Endodermal cell (in vitro differentiated cells): ENCODE results near the gene GSTO2. TPM values are rescaled to one million over a fixed set of nuclear protein-coding genes. Genes with fewer than 3 reads are reported as not detected.

Experiments used
- DNase-seq: peaks from one replicate; pipeline ENCODE4 v3.0.0-alpha.2; 2017
- H3K27ac ChIP-seq: 2 replicates; pipeline ENCODE4 v1.5.1; 2013; ENCODE audit warnings: mild to moderate bottlenecking, low read depth, low read length, moderate library complexity
- H3K27me3 ChIP-seq: 2 replicates; pipeline ENCODE4 v1.6.1; 2013; ENCODE audit warnings: mild to moderate bottlenecking, low read length, moderate library complexity; ENCODE audit not compliant: insufficient read depth, control insufficient read depth, poor library complexity, severe bottlenecking
- H3K36me3 ChIP-seq: 2 replicates; pipeline ENCODE4 v1.7.0; 2013; ENCODE audit warnings: mild to moderate bottlenecking, low read length, moderate library complexity; ENCODE audit not compliant: control insufficient read depth, insufficient read depth
- H3K4me1 ChIP-seq: one replicate; pipeline ENCODE4 v1.7.0; 2013; ENCODE audit warnings: low read length; ENCODE audit not compliant: control insufficient read depth, insufficient read depth
- H3K4me3 ChIP-seq: 2 replicates; pipeline ENCODE4 v1.5.1; 2013; ENCODE audit warnings: mild to moderate bottlenecking, low read length, moderate library complexity
- H3K9ac ChIP-seq: 2 replicates; pipeline ENCODE4 v1.6.1; 2013; ENCODE audit warnings: mild to moderate bottlenecking, low read length, moderate library complexity; ENCODE audit not compliant: poor library complexity, severe bottlenecking; ENCODE audit errors: extremely low read depth
- H3K9me3 ChIP-seq: 2 replicates; pipeline ENCODE4 v1.6.1; 2013; ENCODE audit warnings: mild to moderate bottlenecking, low read length, moderate library complexity; ENCODE audit not compliant: control insufficient read depth
- H3K27ac Mint-ChIP-seq: 2 replicates; pipeline ENCODE4 v1.8.0; 2020; ENCODE audit warnings: mixed read lengths
- H3K27me3 Mint-ChIP-seq: 2 replicates; pipeline ENCODE4 v1.8.0; 2021; ENCODE audit warnings: mild to moderate bottlenecking, mixed read lengths; ENCODE audit not compliant: insufficient read depth
- H3K36me3 Mint-ChIP-seq: 2 replicates; pipeline ENCODE4 v1.8.0; 2020; ENCODE audit warnings: low read depth, mixed read lengths
- H3K4me1 Mint-ChIP-seq: 2 replicates; pipeline ENCODE4 v1.8.0; 2020; ENCODE audit warnings: mixed read lengths
- H3K4me3 Mint-ChIP-seq: 2 replicates; pipeline ENCODE4 v1.8.0; 2020; ENCODE audit warnings: mild to moderate bottlenecking, moderate library complexity, mixed read lengths
- H3K9me3 Mint-ChIP-seq: 2 replicates; pipeline ENCODE4 v1.8.0; 2020; ENCODE audit warnings: mild to moderate bottlenecking, mixed read lengths
- CTCF ChIP-seq: fragments of 200-600 bp; sonication (generic); conservative IDR thresholded peaks from 2 replicates; pipeline ENCODE4 v1.5.0; 2021; ENCODE audit warnings: antibody characterized with exemption, mild to moderate bottlenecking
- WGBS, 2 experiments: methylation state at CpG; one replicate each; pipeline versions ENCODE4 v1.1.5 to v1.1.7; 2013; ENCODE audit warnings: missing lambda C conversion rate in 2 of 2, mixed read lengths in 1 of 2; ENCODE audit not compliant: insufficient coverage in 1 of 2, insufficient read length in 1 of 2; 5-methylcytosine and 5-hydroxymethylcytosine counted together
- total RNA-seq, 2 donors: library from RNA; stranded (reverse); fragmentation: NEBNext Ultra II Directional in 1 of 2; extraction: Animal tissue kit (Norgen Biotek cat#: 25700) in 1 of 2; gene quantifications; 2 replicates in 1 of 2; 3 replicates in 1 of 2; pipeline ENCODE4 v1.2.1, GENCODE V29; 2021

The GSTO2 gene
- total RNA-seq, 2 donors from 2014 or later: 17.8 to 18.8 TPM

- Histone ChIP-seq H3K27ac (no peak overlapping the region), H3K4me1 (peaks cover 41% of the 10 kb centered on the region), H3K36me3 (peaks cover 7% of the 10 kb centered on the region), H3K27me3 (no peaks in the 10 kb centered on the region), H3K9me3 (no peaks in the 10 kb centered on the region), H3K9ac (no peak overlapping the region), H3K4me3 (no peak overlapping the region)
- H3K27me3 Mint-ChIP-seq: no peaks in the 10 kb centered on the region
- no peaks in the 10 kb centered on the region for H3K9me3 Mint-ChIP-seq
- WGBS, 2 experiments: 89 to 90% methylated on average over 10 to 15 of the region's 15 CpGs
- peak; percentile 33 for DNase-seq
- peaks cover 63% of the 10 kb centered on the region for H3K4me1 Mint-ChIP-seq
- no peaks in the 10 kb centered on the region for H3K36me3 Mint-ChIP-seq
- H3K4me3 Mint-ChIP-seq: no peak overlapping the region
- TF ChIP-seq CTCF: no peak
- peak overlapping the region; percentile 36 for H3K27ac Mint-ChIP-seq
These were observed 64.9 kb downstream of the GSTO2 start for GRCh38 chr10:104333728-104334373.

GRCh38 chr10:104334561-104334960, 65.6 kb downstream of the GSTO2 start:
- H3K27ac ChIP-seq: no peak overlapping the region
- no peak overlapping the region for H3K4me3 ChIP-seq
- no peak for TF ChIP-seq CTCF
- peaks cover 37% of the 10 kb centered on the region for H3K4me1 ChIP-seq
- no peak overlapping the region for H3K9ac ChIP-seq
- H3K4me3 Mint-ChIP-seq: no peak overlapping the region
- no peaks in the 10 kb centered on the region for H3K9me3 ChIP-seq
- no peaks in the 10 kb centered on the region for H3K27me3 ChIP-seq
- 98 to 100% methylated on average over 5 to 6 of the region's 6 CpGs for WGBS, 2 experiments
- DNase-seq: peak; percentile 27
- peaks cover 7% of the 10 kb centered on the region for H3K36me3 ChIP-seq
- no peaks in the 10 kb centered on the region for H3K36me3 Mint-ChIP-seq
- peaks cover 61% of the 10 kb centered on the region for H3K4me1 Mint-ChIP-seq
- H3K27me3 Mint-ChIP-seq: peaks cover 6% of the 10 kb centered on the region
- H3K9me3 Mint-ChIP-seq: no peaks in the 10 kb centered on the region
- no peak overlapping the region for H3K27ac Mint-ChIP-seq

GRCh38 chr10:104334965-104335650, 66.1 kb downstream of the GSTO2 start:
- no peak overlapping the region for H3K9ac ChIP-seq
- Mint-ChIP-seq H3K4me3 (no peak overlapping the region), H3K4me1 (peaks cover 61% of the 10 kb centered on the region), H3K36me3 (no peaks in the 10 kb centered on the region), H3K27ac (no peak overlapping the region), H3K9me3 (no peaks in the 10 kb centered on the region), H3K27me3 (peaks cover 8% of the 10 kb centered on the region)
- H3K9me3 ChIP-seq: no peaks in the 10 kb centered on the region
- H3K4me3 ChIP-seq: no peak overlapping the region
- H3K36me3 ChIP-seq: peaks cover 7% of the 10 kb centered on the region
- WGBS, 2 experiments: 94 to 95% methylated on average over 8 to 13 of the region's 13 CpGs
- DNase-seq: peak; percentile 38
- peaks cover 31% of the 10 kb centered on the region for H3K4me1 ChIP-seq
- TF ChIP-seq CTCF: no peak
- H3K27me3 ChIP-seq: no peaks in the 10 kb centered on the region
- H3K27ac ChIP-seq: no peak overlapping the region
